ENCODE data around the gene FOXN3.

Gene FOXN3

DNA sequence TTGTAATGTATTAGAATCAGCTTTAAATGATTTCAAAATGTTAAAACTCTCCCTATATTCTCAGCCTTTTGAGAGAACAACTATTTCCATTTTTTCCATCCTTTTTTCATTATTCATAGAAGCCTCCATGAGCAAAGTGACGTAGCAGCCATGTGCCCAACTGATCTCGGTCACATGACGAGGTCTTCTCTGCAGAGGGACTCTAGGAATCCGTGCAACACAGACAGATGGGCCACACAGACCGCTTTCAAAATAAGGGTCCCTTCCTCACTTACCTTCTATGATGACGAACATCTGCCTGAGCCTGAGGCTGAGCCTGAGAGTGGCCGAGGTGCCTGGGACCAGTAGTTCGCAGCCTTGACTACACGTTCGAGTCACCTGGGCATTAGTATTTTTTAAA, 293.8 kb downstream of the FOXN3 start:
- Histone ChIP-seq H3K27me3 (ENCODE audit: insufficient read depth, low read length, poor library complexity, severe bottlenecking) (no peaks in the 10 kb centered on the region), H3F3A (ENCODE audit: low read depth) (no peaks in the 10 kb centered on the region), H4K20me1 (ENCODE audit: insufficient read depth, low read length, poor library complexity, severe bottlenecking) (no peaks in the 10 kb centered on the region), H3K4me1 (ENCODE audit: insufficient read depth, low read length, poor library complexity, severe bottlenecking) (no peaks in the 10 kb centered on the region), H3K4me3 (ENCODE audit: low read length, poor library complexity, severe bottlenecking) (no peak overlapping the region), H3K9me2 (replicated peaks; ENCODE audit: low read depth, low read length) (no peaks in the 10 kb centered on the region), H3K9ac (ENCODE audit: low read depth, low read length, poor library complexity, severe bottlenecking) (no peak overlapping the region), H3K79me2 (ENCODE audit: insufficient read depth, low read length) (no peaks in the 10 kb centered on the region), H3K36me3 (ENCODE audit: insufficient read depth, low read length) (no peaks in the 10 kb centered on the region), H3K9me3 (ENCODE audit: insufficient read depth, low read depth, low read length) (peaks cover 4% of the 10 kb centered on the region; the same call in 1 of the 2 replicates), H3K4me2 (ENCODE audit: low read depth, low read length, poor library complexity, severe bottlenecking) (no peak overlapping the region), H2AFZ (ENCODE audit: low read length) (no peak overlapping the region)
- TF ChIP-seq EZH2phosphoT487 (IDR thresholded peaks at IDR 0.05; ENCODE audit: borderline replicate concordance): no peak
- TF ChIP-seq, protein P1, sequence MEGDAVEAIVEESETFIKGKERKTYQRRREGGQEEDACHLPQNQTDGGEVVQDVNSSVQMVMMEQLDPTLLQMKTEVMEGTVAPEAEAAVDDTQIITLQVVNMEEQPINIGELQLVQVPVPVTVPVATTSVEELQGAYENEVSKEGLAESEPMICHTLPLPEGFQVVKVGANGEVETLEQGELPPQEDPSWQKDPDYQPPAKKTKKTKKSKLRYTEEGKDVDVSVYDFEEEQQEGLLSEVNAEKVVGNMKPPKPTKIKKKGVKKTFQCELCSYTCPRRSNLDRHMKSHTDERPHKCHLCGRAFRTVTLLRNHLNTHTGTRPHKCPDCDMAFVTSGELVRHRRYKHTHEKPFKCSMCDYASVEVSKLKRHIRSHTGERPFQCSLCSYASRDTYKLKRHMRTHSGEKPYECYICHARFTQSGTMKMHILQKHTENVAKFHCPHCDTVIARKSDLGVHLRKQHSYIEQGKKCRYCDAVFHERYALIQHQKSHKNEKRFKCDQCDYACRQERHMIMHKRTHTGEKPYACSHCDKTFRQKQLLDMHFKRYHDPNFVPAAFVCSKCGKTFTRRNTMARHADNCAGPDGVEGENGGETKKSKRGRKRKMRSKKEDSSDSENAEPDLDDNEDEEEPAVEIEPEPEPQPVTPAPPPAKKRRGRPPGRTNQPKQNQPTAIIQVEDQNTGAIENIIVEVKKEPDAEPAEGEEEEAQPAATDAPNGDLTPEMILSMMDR (conservative IDR thresholded peaks at IDR 0.05; ENCODE audit: low read length): no peak

DNA sequence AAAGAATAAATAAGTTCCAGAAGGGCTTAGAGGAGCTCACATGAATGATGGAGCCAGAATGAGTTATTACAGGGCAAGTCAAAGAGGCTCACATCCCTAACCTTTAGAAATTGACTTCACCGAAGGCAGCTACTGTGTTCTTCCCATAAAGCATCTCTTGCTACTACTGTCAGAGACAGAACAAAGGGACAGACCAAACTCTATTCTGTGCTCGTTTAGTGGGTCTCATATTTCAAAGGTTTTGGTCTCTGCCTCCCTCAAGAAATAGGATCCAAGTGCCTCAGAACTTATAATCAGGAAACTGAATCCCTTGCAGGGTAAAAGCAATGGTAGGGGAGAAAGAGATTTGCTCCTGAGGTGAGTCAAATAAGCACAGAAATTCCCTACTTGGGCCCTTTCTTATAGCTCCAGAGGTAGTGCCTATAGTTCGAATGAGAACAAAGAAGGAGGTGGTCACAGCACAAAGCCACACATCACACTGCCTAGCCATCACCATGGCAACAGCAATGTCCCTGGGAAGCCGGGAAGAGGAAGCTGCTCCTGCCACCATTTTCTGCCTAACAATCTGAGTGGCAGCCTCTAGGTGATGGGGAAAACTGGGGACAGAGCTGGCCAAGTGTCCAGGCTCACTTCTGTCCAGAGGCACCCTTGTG, 294.9 kb downstream of the FOXN3 start:
- H3F3A ChIP-seq (ENCODE audit: low read depth): no peaks in the 10 kb centered on the region
- no peak overlapping the region for H3K4me2 ChIP-seq (ENCODE audit: low read depth, low read length, poor library complexity, severe bottlenecking)
- TF ChIP-seq, protein P1 (conservative IDR thresholded peaks at IDR 0.05; ENCODE audit: low read length): no peak
- TF ChIP-seq EZH2phosphoT487 (IDR thresholded peaks at IDR 0.05; ENCODE audit: borderline replicate concordance): no peak
- H2AFZ ChIP-seq (ENCODE audit: low read length): no peak overlapping the region
- peaks cover 4% of the 10 kb centered on the region; the same call in 1 of the 2 replicates for H3K9me3 ChIP-seq (ENCODE audit: insufficient read depth, low read depth, low read length)
- no peak overlapping the region for H3K4me3 ChIP-seq (ENCODE audit: low read length, poor library complexity, severe bottlenecking)
- no peaks in the 10 kb centered on the region for H4K20me1 ChIP-seq (ENCODE audit: insufficient read depth, low read length, poor library complexity, severe bottlenecking)
- H3K79me2 ChIP-seq (ENCODE audit: insufficient read depth, low read length): no peaks in the 10 kb centered on the region
- H3K27me3 ChIP-seq (ENCODE audit: insufficient read depth, low read length, poor library complexity, severe bottlenecking): no peaks in the 10 kb centered on the region
- no peaks in the 10 kb centered on the region for H3K9me2 ChIP-seq (replicated peaks; ENCODE audit: low read depth, low read length)
- H3K9ac ChIP-seq (ENCODE audit: low read depth, low read length, poor library complexity, severe bottlenecking): no peak overlapping the region
- H3K36me3 ChIP-seq (ENCODE audit: insufficient read depth, low read length): no peaks in the 10 kb centered on the region
- H3K4me1 ChIP-seq (ENCODE audit: insufficient read depth, low read length, poor library complexity, severe bottlenecking): no peaks in the 10 kb centered on the region

DNA sequence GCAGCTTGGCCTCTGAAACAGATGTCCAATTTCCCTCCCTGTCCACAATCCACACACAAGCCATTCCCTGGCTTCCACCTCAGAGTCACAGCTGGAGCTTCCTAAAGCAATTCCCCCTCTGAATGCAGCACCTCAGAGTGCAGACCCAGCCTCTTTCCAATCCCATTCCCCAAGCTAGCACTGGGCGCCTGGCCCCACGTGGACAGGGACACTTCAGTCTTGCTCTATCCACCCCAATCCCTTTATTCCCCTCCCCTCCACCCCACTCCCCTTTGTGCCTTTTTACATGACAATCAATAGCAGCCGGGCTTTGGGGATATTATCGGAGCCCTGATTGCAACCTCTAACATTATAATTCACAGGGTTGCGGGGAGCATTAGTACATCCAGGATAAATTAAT, 300.0 kb downstream of the FOXN3 start:
- H4K20me1 ChIP-seq (ENCODE audit: insufficient read depth, low read length, poor library complexity, severe bottlenecking): no peaks in the 10 kb centered on the region
- H3K79me2 ChIP-seq (ENCODE audit: insufficient read depth, low read length): no peaks in the 10 kb centered on the region
- peaks cover 4% of the 10 kb centered on the region; the same call in 1 of the 2 replicates for H3K9me3 ChIP-seq (ENCODE audit: insufficient read depth, low read depth, low read length)
- H2AFZ ChIP-seq (ENCODE audit: low read length): no peak overlapping the region
- no peaks in the 10 kb centered on the region for H3K27me3 ChIP-seq (ENCODE audit: insufficient read depth, low read length, poor library complexity, severe bottlenecking)
- H3K9me2 ChIP-seq (replicated peaks; ENCODE audit: low read depth, low read length): no peaks in the 10 kb centered on the region
- TF ChIP-seq, protein P1 (conservative IDR thresholded peaks at IDR 0.05; ENCODE audit: low read length): no peak
- TF ChIP-seq EZH2phosphoT487 (IDR thresholded peaks at IDR 0.05; ENCODE audit: borderline replicate concordance): no peak
- no peak overlapping the region for H3K9ac ChIP-seq (ENCODE audit: low read depth, low read length, poor library complexity, severe bottlenecking)
- no peaks in the 10 kb centered on the region for H3F3A ChIP-seq (ENCODE audit: low read depth)
- no peak overlapping the region for H3K4me2 ChIP-seq (ENCODE audit: low read depth, low read length, poor library complexity, severe bottlenecking)
- no peak overlapping the region for H3K4me3 ChIP-seq (ENCODE audit: low read length, poor library complexity, severe bottlenecking)
- H3K4me1 ChIP-seq (ENCODE audit: insufficient read depth, low read length, poor library complexity, severe bottlenecking): no peaks in the 10 kb centered on the region
- H3K36me3 ChIP-seq (ENCODE audit: insufficient read depth, low read length): no peaks in the 10 kb centered on the region
